ENCODE measurements around the gene CAPN2.
"Not testable (repeated sequence)": the region's sequence is repeated elsewhere in the genome, so short reads cannot be mapped to it uniquely, and the experiment has no call there.

- not testable (repeated sequence) for TF ChIP-seq CTCF, POLR2A (IDR thresholded peaks at IDR 0.05)
These were observed 97.6 kb downstream of the CAPN2 start for GRCh38 chr1:223809905-223810304.

All from testis (tissue), 2 donors.